ENCODE data around the gene SCART1.

DNA sequence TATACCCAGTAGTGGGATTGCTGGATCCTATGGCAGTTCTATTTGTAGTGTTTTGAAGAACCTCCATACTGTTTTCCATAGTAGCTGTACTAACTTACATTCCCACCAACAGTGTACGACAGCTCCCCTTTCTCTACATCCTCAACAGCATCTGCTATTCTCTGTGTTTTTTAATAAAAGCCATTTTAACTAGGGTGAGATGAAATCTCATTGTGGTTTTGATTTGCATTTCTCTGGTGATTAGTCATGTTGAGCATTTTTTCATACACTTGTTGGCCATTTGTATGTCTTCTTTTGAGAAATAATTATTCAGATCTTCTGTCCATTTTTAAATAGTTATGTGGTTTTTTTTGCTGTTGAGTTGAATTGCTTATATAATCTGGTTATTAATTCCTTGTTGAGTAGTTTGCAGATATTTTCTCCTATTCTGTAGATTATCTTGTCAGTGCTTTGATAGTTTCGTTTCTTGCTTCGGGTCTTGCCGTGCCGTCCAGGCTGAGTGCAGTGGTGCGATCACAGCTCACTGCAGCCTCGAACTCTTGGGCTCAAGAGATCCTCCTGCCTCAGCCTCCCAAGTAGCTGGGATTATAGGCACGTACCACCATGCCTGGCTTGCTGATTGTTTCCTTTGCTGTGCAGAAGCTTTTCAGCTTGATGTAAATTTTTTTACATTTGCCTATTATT, 47.8 kb upstream of the SCART1 start:
- no peak for TF ChIP-seq CTCF (IDR thresholded peaks at IDR 0.05)
- no peak for TF ChIP-seq POLR2A (IDR thresholded peaks at IDR 0.05)

Data from heart left ventricle (tissue), 13 donors.